Fibroblast of skin of right biceps (primary cell): ENCODE measurements around the gene MDN1.
"Not testable (repeated sequence)": the region's sequence is repeated elsewhere in the genome, so short reads cannot be mapped to it uniquely, and the experiment has no call there.

Experiments used
- DNase-seq: peaks from one replicate; pipeline ENCODE4 v3.0.0-alpha.2; 2013

MDN1 gene

GRCh38 chr6:89807581-89807980 is 12.0 kb downstream of the MDN1 start:
- no peak for DNase-seq

- DNase-seq = no peak
Observed at GRCh38 chr6:89805814-89806371, 13.7 kb downstream of the MDN1 start.

GRCh38 chr6:89803271-89803670 is 16.3 kb downstream of the MDN1 start:
- DNase-seq = no peak

GRCh38 chr6:89799756-89800155 is 19.8 kb downstream of the MDN1 start:
- DNase-seq = no peak

GRCh38 chr6:89799096-89799495 is 20.5 kb downstream of the MDN1 start:
- DNase-seq = no peak

GRCh38 chr6:89797317-89797716 is 22.3 kb downstream of the MDN1 start:
- peak; percentile 48 for DNase-seq

GRCh38 chr6:89794324-89794723 is 25.3 kb downstream of the MDN1 start:
- no peak for DNase-seq

- DNase-seq = no peak
Observed at GRCh38 chr6:89793586-89793985, 26.0 kb downstream of the MDN1 start.

- peak; percentile 19 for DNase-seq
Observed at GRCh38 chr6:89792881-89793280, 26.7 kb downstream of the MDN1 start.

GRCh38 chr6:89790403-89790802 is 29.2 kb downstream of the MDN1 start:
- DNase-seq = no peak

- DNase-seq = no peak
Observed at GRCh38 chr6:89789980-89790379, 29.6 kb downstream of the MDN1 start.

- DNase-seq = no peak
Observed at GRCh38 chr6:89787660-89788328, 31.8 kb downstream of the MDN1 start.

- DNase-seq = no peak
Observed at GRCh38 chr6:89786970-89787369, 32.6 kb downstream of the MDN1 start.

- no peak for DNase-seq
Observed at GRCh38 chr6:89784838-89785237, 34.8 kb downstream of the MDN1 start.

GRCh38 chr6:89783293-89783692 is 36.3 kb downstream of the MDN1 start:
- DNase-seq = not testable (repeated sequence)

GRCh38 chr6:89782222-89782621 is 37.4 kb downstream of the MDN1 start:
- DNase-seq = no peak

- no peak for DNase-seq
Observed at GRCh38 chr6:89781070-89782034, 38.2 kb downstream of the MDN1 start.

GRCh38 chr6:89777455-89777854 is 42.1 kb downstream of the MDN1 start:
- DNase-seq = no peak

GRCh38 chr6:89776583-89777233 is 42.9 kb downstream of the MDN1 start:
- no peak for DNase-seq

GRCh38 chr6:89775150-89775549 is 44.4 kb downstream of the MDN1 start:
- DNase-seq = no peak

- no peak for DNase-seq
Observed at GRCh38 chr6:89769572-89769971, 50.0 kb downstream of the MDN1 start.

- DNase-seq = no peak
Observed at GRCh38 chr6:89768324-89768723, 51.3 kb downstream of the MDN1 start.

- DNase-seq = peak; percentile 12
Observed at GRCh38 chr6:89763550-89763949, 56.0 kb downstream of the MDN1 start.
